OCI-LY7 (cell line): Measurements from ENCODE around the gene CCDC57.

ENCODE experiments used
- EZH2phosphoT487 ChIP-seq: fragments of 200-600 bp; sonication (generic); IDR thresholded peaks from 2 replicates; pipeline ENCODE4 v1.6.1; 2018; ENCODE audit warnings: low read depth, borderline replicate concordance, mild to moderate bottlenecking, mixed run types, antibody characterized with exemption, low read length, moderate library complexity, mixed read lengths
- TF ChIP-seq, protein P1 (sequence below): fragments of 200-600 bp; sonication (generic); conservative IDR thresholded peaks from 2 replicates; pipeline ENCODE4 v1.5.1; 2014; ENCODE audit warnings: mild to moderate bottlenecking, antibody characterized with exemption, low read length, moderate library complexity, mixed read lengths

DNA sequence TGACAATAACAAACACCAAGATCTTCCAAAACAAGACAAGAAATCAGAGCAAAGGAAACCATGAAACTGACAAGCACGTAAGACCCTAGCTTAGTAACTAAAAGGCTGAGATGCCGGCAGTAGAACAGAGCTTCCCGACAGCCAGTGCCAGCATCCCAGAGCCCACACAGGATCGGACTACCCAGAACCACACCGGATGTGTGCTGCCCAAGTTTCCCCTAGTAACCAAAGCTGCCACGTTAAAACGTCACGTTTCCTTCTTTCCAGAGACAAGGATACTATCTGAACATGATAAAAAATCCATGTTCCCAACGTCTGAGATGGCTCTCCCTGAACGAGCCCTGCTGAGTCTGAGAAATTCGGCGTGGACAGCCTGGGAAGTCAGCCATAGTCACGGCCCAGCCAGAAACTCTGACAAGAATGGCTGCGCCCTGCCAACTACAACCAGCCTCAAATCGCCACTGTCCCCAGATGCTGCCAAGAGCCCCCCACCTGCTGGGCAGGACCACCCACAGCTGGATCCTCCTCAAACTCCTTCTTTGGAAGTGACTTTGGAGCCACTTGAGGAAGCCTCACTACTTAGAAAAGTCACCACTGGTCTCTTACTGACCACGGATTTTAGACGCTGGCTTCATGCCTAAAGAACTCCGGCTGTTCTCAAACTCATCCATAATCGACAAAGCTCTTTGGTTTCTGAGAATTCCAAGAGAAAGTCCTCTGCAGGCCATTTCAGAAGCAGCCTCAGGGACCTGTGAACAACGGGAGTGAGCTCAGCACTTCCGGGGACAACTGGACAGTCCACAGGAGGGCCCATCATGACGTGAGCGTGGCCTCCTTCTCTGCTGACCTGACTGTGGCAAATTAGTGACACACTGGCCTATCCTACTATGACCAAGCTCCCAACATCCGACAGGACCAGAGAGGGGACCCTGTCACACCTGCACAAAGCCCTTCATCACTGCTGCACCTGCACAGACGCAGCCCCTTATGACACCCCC lies 16.7 kb downstream of the CCDC57 start:
- TF ChIP-seq, protein P1, sequence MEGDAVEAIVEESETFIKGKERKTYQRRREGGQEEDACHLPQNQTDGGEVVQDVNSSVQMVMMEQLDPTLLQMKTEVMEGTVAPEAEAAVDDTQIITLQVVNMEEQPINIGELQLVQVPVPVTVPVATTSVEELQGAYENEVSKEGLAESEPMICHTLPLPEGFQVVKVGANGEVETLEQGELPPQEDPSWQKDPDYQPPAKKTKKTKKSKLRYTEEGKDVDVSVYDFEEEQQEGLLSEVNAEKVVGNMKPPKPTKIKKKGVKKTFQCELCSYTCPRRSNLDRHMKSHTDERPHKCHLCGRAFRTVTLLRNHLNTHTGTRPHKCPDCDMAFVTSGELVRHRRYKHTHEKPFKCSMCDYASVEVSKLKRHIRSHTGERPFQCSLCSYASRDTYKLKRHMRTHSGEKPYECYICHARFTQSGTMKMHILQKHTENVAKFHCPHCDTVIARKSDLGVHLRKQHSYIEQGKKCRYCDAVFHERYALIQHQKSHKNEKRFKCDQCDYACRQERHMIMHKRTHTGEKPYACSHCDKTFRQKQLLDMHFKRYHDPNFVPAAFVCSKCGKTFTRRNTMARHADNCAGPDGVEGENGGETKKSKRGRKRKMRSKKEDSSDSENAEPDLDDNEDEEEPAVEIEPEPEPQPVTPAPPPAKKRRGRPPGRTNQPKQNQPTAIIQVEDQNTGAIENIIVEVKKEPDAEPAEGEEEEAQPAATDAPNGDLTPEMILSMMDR = no peak
- no peak for TF ChIP-seq EZH2phosphoT487
